ENCODE data around the gene PTGS2. TPM values are rescaled to one million over a fixed set of nuclear protein-coding genes. Genes with fewer than 3 reads are reported as not detected.

Gene PTGS2
- total RNA-seq, 1 donor from 2014 or later: 0.53 TPM

DNA sequence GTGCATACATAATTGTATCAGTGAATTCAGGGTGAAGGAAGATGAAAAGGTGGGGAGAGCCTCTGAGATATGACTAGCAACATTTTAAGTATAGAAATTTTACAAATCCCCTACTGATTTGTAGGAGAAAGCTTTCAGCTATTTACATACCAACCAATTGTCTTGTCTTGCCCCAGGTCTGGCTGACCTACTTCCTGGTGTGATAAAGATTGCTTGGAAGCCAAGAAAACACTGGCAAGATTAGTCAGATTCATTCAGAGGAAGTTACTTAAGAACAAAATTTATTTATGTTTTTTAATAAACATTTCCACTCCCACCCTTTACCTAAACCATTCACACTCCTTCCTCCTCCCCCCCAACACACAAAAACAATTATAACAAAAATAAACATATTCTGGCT lies 17.5 kb downstream of the PTGS2 start:
- TF ChIP-seq, protein P1, sequence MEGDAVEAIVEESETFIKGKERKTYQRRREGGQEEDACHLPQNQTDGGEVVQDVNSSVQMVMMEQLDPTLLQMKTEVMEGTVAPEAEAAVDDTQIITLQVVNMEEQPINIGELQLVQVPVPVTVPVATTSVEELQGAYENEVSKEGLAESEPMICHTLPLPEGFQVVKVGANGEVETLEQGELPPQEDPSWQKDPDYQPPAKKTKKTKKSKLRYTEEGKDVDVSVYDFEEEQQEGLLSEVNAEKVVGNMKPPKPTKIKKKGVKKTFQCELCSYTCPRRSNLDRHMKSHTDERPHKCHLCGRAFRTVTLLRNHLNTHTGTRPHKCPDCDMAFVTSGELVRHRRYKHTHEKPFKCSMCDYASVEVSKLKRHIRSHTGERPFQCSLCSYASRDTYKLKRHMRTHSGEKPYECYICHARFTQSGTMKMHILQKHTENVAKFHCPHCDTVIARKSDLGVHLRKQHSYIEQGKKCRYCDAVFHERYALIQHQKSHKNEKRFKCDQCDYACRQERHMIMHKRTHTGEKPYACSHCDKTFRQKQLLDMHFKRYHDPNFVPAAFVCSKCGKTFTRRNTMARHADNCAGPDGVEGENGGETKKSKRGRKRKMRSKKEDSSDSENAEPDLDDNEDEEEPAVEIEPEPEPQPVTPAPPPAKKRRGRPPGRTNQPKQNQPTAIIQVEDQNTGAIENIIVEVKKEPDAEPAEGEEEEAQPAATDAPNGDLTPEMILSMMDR (IDR thresholded peaks at IDR 0.05): no peak
- intact Hi-C loops (cut with DNase I): no loop called here
- H3K9me3 ChIP-seq: no peaks in the 10 kb centered on the region
- H3K4me3 ChIP-seq: no peak overlapping the region
- H3K4me1 ChIP-seq: no peaks in the 10 kb centered on the region
- H3K36me3 ChIP-seq: no peaks in the 10 kb centered on the region
- H3K27me3 ChIP-seq: no peaks in the 10 kb centered on the region
- no peak for DNase-seq (ENCODE audit: low spot score in 2 of 2)
- no peak overlapping the region for H3K27ac ChIP-seq

DNA sequence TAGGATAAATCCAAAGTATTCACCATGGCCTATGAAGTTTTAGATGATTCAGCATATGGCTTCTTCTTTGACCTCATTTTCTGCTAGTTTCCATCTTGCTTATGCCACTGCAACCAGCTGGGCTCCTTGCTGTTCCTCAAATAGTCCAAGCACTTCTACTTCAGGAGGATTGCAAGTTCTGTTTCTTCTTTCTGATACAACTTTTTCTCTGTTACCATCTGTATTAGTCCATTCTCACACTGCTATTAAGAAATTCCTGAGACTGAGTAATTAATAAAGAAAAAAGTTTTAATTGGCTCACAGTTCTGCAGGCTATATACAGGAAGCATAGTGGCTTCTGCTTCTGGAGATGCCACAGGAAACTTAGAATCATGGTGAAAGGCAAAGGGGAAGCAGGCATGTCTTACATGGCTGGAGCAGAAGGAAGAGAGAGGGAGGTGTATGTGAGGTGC lies 20.3 kb downstream of the PTGS2 start:
- no peaks in the 10 kb centered on the region for H3K36me3 ChIP-seq
- no peak for DNase-seq (ENCODE audit: low spot score in 2 of 2)
- H3K27ac ChIP-seq: no peak overlapping the region
- H3K4me3 ChIP-seq: no peak overlapping the region
- no peaks in the 10 kb centered on the region for H3K9me3 ChIP-seq
- H3K4me1 ChIP-seq: no peaks in the 10 kb centered on the region
- no peaks in the 10 kb centered on the region for H3K27me3 ChIP-seq
- TF ChIP-seq, protein P1 (IDR thresholded peaks at IDR 0.05): no peak
- intact Hi-C loops (cut with DNase I): no loop called here

- no peak overlapping the region for H3K27ac ChIP-seq
- TF ChIP-seq, protein P1 (IDR thresholded peaks at IDR 0.05): no peak
- H3K4me1 ChIP-seq: no peaks in the 10 kb centered on the region
- H3K27me3 ChIP-seq: no peaks in the 10 kb centered on the region
- H3K4me3 ChIP-seq: no peak overlapping the region
- no peaks in the 10 kb centered on the region for H3K36me3 ChIP-seq
- intact Hi-C loops (cut with DNase I): no loop called here
- no peak for DNase-seq (ENCODE audit: low spot score in 2 of 2)
- no peaks in the 10 kb centered on the region for H3K9me3 ChIP-seq
These were observed 21.2 kb downstream of the PTGS2 start for GRCh38 chr1:186658999-186659398.

DNA sequence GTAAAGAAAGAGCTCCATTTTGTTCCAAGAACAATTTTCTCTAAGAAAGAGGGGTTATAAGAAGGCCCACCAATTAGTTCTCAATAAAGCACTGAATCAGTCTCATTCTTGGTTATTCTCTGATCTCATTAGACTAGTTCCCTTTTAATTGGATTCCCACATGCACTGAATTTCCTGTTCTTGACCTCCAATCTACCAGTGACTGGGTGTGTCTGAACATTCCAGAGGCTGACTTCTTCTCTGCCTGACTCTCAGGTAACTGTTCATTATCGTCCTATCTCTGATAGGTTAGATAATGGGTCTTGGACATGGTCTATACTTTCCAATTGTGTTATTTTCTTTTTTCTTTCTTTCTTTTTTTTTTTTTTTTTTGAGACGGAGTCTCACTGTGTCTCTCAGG lies 22.7 kb downstream of the PTGS2 start:
- H3K27ac ChIP-seq: no peak overlapping the region
- no peak for DNase-seq (ENCODE audit: low spot score in 2 of 2)
- no peaks in the 10 kb centered on the region for H3K36me3 ChIP-seq
- H3K27me3 ChIP-seq: no peaks in the 10 kb centered on the region
- no peaks in the 10 kb centered on the region for H3K9me3 ChIP-seq
- no peak overlapping the region for H3K4me3 ChIP-seq
- TF ChIP-seq, protein P1 (IDR thresholded peaks at IDR 0.05): no peak
- intact Hi-C loops (cut with DNase I): no loop called here
- no peaks in the 10 kb centered on the region for H3K4me1 ChIP-seq

DNA sequence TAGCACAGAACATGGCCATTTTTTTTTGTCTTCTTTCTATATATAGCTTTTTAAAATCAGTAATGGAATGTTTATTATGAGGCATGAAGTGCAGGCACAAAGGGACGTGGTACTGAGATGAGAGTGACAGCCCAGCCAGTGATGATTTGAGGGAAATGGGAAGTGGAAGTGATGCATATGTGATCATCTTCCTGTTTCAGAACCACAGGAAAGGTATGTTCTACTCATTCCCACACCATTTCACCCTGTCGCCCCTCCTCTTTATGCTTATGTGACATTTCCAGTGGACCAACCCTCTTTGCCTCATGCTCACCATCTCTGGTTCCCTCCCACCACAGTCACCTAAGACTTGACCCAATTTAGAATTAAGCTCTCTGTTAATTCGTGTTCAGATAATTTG lies 24.3 kb downstream of the PTGS2 start:
- no peaks in the 10 kb centered on the region for H3K4me1 ChIP-seq
- no peak overlapping the region for H3K4me3 ChIP-seq
- H3K27ac ChIP-seq: no peak overlapping the region
- H3K9me3 ChIP-seq: no peaks in the 10 kb centered on the region
- DNase-seq (ENCODE audit: low spot score in 2 of 2): no peak
- TF ChIP-seq, protein P1 (IDR thresholded peaks at IDR 0.05): no peak
- intact Hi-C loops (cut with DNase I): no loop called here
- H3K36me3 ChIP-seq: no peaks in the 10 kb centered on the region
- no peaks in the 10 kb centered on the region for H3K27me3 ChIP-seq

DNA sequence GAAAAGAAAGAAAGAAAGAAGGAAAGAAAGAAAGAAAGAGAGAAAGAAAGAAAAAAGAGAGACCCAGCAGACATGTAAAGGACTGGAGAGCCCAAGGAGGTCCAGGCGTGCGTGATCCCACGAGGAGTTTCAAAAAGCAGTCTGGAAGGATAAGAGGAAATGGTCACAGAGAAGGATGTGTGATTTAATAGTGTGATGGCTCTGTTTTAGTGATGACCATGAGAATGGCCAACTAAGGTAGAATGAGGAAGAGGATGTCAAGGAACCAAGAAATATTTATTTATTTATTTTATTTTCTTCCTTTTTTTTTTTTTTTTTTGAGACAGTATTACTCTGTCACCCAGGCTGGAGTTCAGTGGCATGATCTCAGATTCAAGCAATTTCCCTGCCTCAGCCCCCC lies 25.5 kb downstream of the PTGS2 start:
- Histone ChIP-seq H3K4me3 (no peak overlapping the region), H3K9me3 (no peaks in the 10 kb centered on the region), H3K27ac (no peak overlapping the region), H3K36me3 (no peaks in the 10 kb centered on the region), H3K27me3 (no peaks in the 10 kb centered on the region), H3K4me1 (no peaks in the 10 kb centered on the region)
- TF ChIP-seq, protein P1 (IDR thresholded peaks at IDR 0.05): no peak
- DNase-seq (ENCODE audit: low spot score in 2 of 2): no peak
- intact Hi-C loops (cut with DNase I): no loop called here
